Thymus (tissue), 11 donors: ENCODE data around the gene TTC9B. TPM values are rescaled to one million over a fixed set of nuclear protein-coding genes. Genes with fewer than 3 reads are reported as not detected.
"Not testable (repeated sequence)": the region's sequence is repeated elsewhere in the genome, so short reads cannot be mapped to it uniquely, and the experiment has no call there.

Source experiments
- DNase-seq, 9 donors: peaks; one replicate each; pipeline ENCODE4 v3.0.0-alpha.2; 2013; ENCODE audit warnings: low spot score in 9 of 9, low read depth in 6 of 9, missing footprints in 1 of 9
- H3K27ac ChIP-seq, 2 donors: one replicate each; pipeline ENCODE4 v1.5.1; 2013; ENCODE audit warnings: control low read depth in 1 of 2, low read depth in 1 of 2, low read length in 1 of 2, mild to moderate bottlenecking in 1 of 2, moderate library complexity in 1 of 2
- H3K27me3 ChIP-seq, 2 donors: one replicate each; pipeline ENCODE4 v1.5.1; 2013; ENCODE audit warnings: low read length in 1 of 2; ENCODE audit not compliant: control insufficient read depth in 2 of 2, insufficient read depth in 1 of 2
- H3K36me3 ChIP-seq, 2 donors: one replicate each; pipeline ENCODE4 v1.5.1; 2013; ENCODE audit warnings: low read length in 1 of 2, mild to moderate bottlenecking in 1 of 2, moderate library complexity in 1 of 2; ENCODE audit not compliant: control insufficient read depth in 2 of 2, insufficient read depth in 2 of 2
- H3K4me1 ChIP-seq, 2 donors: one replicate each; pipeline ENCODE4 v1.5.1; 2013; ENCODE audit warnings: low read length in 2 of 2; ENCODE audit not compliant: control insufficient read depth in 2 of 2, insufficient read depth in 2 of 2
- H3K4me3 ChIP-seq, 2 donors: one replicate each; pipeline ENCODE4 v1.5.1; 2013; ENCODE audit warnings: low read length in 2 of 2, control low read depth in 1 of 2, mild to moderate bottlenecking in 1 of 2
- H3K9me3 ChIP-seq, 2 donors: one replicate each; pipeline ENCODE4 v1.5.1; 2013; ENCODE audit warnings: low read length in 1 of 2, mild to moderate bottlenecking in 1 of 2; ENCODE audit not compliant: control insufficient read depth in 2 of 2, insufficient read depth in 1 of 2
- WGBS: extraction: QIAGEN DNeasy Blood & Tissue Kit; methylation state at CpG from one replicate; pipeline ENCODE4 v1.1.7; 2013; 5-methylcytosine and 5-hydroxymethylcytosine counted together
- polyA plus RNA-seq: library from polyadenylated mRNA; stranded (reverse); fragments of 200-250 nt; gene quantifications from one replicate; pipeline ENCODE4 v1.2.3, GENCODE V29; 2013
- total RNA-seq: library from RNA; stranded (reverse); fragments of 120-200 nt; gene quantifications from one replicate; pipeline ENCODE4 v1.2.4, GENCODE V29; 2013
- donor health status: healthy.

TTC9B gene
- total and polyA plus RNA-seq, 2 donors = 0.11 TPM; not detected in 1

DNA sequence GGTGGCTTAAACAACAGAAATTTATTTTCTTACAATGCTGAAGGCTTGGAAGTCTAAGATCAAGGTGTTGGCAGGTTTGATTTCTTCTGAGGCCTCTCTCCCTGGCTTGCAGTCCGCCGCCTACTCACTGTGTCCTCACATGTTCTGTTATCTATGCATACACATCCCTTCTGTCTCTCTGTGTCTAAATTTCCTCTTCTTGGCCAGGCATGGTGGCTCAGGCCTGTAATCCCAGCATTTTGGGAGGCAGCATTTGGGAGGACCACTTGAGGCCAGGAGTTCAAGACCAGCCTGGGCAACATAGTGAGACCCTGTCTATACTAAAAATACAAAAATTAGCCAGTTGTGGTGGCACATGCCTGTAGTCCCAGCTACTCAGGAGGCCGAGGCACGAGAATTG, 46.9 kb downstream of the TTC9B start:
- peak overlapping the region in 1 of 2 donors; percentile 37 for H3K27ac ChIP-seq
- 95% methylated on average over 4 of the region's 4 CpGs for WGBS
- not testable (repeated sequence) for DNase-seq

DNA sequence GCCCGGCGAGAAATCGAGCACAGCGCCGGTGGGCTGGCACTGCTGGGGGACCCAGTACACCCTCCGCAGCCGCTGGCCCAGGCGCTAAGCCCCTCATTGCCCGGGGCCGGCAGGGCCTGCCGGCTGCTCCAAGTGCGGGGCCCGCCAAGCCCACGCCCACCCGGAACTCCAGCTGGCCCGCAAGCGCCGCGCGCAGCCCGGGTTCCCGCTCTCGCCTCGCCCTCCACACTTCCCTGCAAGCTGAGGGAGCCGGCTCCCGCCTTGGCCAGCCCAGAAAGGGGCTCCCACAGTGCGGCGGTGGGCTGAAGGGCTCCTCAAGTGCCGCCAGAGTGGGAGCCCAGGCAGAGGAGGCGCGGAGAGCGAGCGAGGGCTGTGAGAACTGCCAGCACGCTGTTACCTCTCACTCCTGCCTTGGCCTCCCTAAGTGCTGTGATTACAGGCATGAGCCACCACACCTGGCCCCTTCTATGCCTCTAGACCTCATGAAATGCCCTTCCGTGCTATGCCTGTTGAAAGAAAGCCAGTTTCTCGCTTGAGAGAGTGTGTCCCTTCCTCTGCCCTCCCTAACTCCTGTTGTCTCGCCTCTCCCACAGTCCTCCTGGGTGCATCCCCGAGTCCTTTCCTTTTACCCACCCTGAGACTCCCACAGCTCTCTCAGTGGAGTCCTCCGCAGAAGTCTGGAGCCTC, 47.7 kb downstream of the TTC9B start:
- not testable (repeated sequence) for DNase-seq, H3K36me3 ChIP-seq, H3K9me3 ChIP-seq, H3K27me3 ChIP-seq, H3K4me3 ChIP-seq, H3K4me1 ChIP-seq
- peak overlapping the region in 1 of 2 donors; percentile 69 for H3K27ac ChIP-seq
- WGBS = 89% methylated on average over 34 of the region's 39 CpGs

More for the DNA sequence above, 46.9 kb downstream of the TTC9B start:
- not testable (repeated sequence) for H3K9me3 ChIP-seq, H3K4me1 ChIP-seq, H3K36me3 ChIP-seq, H3K4me3 ChIP-seq, H3K27me3 ChIP-seq

DNA sequence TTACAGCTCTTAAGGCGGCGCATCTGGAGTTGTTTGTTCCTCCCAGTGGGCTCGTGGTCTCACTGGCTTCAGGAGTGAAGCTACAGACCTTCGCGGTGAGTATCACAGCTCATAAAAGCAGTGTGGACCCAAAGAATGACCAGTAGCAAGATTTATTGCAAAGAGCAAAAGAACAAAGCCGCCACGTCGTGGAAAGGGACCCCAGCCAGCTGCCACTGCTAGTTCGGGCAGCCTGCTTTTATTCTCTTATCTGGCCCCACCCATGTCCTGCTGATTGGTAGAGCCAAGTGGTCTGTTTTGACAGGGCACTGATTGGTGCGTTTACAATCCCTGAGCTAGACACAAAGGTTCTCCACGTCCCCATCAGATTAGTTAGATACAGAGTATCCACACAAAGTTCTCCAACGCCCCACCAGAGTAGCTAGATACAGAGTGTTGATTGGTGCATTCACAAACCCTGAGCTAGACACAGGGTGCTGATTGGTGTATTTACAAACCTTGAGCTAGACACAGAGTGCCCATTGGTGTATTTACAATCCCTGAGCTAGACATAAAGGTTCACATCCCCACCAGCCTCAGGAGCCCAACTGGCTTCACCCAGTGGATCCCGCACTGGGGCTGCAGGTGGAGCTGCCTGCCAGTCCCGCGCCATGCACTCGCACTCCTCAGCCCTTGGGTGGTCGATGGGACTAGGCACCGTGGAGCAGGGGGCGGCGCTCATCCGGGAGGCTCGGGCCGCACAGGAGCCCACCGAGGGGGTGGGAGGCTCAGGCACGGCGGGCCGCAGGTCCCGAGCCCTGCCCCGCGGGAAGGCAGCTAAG, 48.5 kb downstream of the TTC9B start:
- not testable (repeated sequence) for H3K4me3 ChIP-seq, H3K27ac ChIP-seq, H3K36me3 ChIP-seq, H3K27me3 ChIP-seq, H3K9me3 ChIP-seq, DNase-seq, H3K4me1 ChIP-seq
- WGBS = 90% methylated on average over 30 of the region's 30 CpGs

Other genes starting within 250 kb of the TTC9B start
- 79.3 TPM for gene PSMC4, start 247.2 kb downstream of the TTC9B start, total RNA-seq
- gene PSMC4, start 247.2 kb downstream of the TTC9B start, polyA plus RNA-seq = 71.6 TPM
- 4.3 TPM for gene ZNF546, start 221.3 kb downstream of the TTC9B start, total RNA-seq
- 2.9 TPM for gene ZNF546, start 221.3 kb downstream of the TTC9B start, polyA plus RNA-seq
- 12.4 TPM for gene ZNF780B, start 162.2 kb downstream of the TTC9B start, total RNA-seq
- 10.7 TPM for gene ZNF780B, start 162.2 kb downstream of the TTC9B start, polyA plus RNA-seq
- 13.2 TPM for gene ZNF780A, start 127.4 kb downstream of the TTC9B start, total RNA-seq
- gene ZNF780A, start 127.4 kb downstream of the TTC9B start, polyA plus RNA-seq = 30.0 TPM
- gene MAP3K10, start 27.0 kb downstream of the TTC9B start, total RNA-seq = 4.8 TPM
- gene MAP3K10, start 27.0 kb downstream of the TTC9B start, polyA plus RNA-seq = 10.8 TPM
- gene CCNP, start 8.3 kb upstream of the TTC9B start, total RNA-seq = 0.05 TPM
- gene CCNP, start 8.3 kb upstream of the TTC9B start, polyA plus RNA-seq = 0.34 TPM
- gene AKT2, start 67.0 kb upstream of the TTC9B start, total RNA-seq = 48.9 TPM
- 110 TPM for gene AKT2, start 67.0 kb upstream of the TTC9B start, polyA plus RNA-seq
- 7.3 TPM for gene C19orf47, start 130.0 kb upstream of the TTC9B start, total RNA-seq
- 13.9 TPM for gene C19orf47, start 130.0 kb upstream of the TTC9B start, polyA plus RNA-seq
- gene PLD3, start 130.3 kb upstream of the TTC9B start, total RNA-seq = 70.3 TPM
- 108 TPM for gene PLD3, start 130.3 kb upstream of the TTC9B start, polyA plus RNA-seq
- under 0.01 TPM for gene HIPK4, start 171.8 kb upstream of the TTC9B start, total RNA-seq
- 0.07 TPM for gene HIPK4, start 171.8 kb upstream of the TTC9B start, polyA plus RNA-seq
- gene PRX, start 195.0 kb upstream of the TTC9B start, total RNA-seq = 1.0 TPM
- 1.7 TPM for gene PRX, start 195.0 kb upstream of the TTC9B start, polyA plus RNA-seq
- gene SERTAD1, start 207.6 kb upstream of the TTC9B start, total RNA-seq = 7.6 TPM
- gene SERTAD1, start 207.6 kb upstream of the TTC9B start, polyA plus RNA-seq = 15.4 TPM
- gene SERTAD3, start 226.0 kb upstream of the TTC9B start, total RNA-seq = 17.6 TPM
- gene SERTAD3, start 226.0 kb upstream of the TTC9B start, polyA plus RNA-seq = 35.2 TPM
- gene BLVRB, start 247.4 kb upstream of the TTC9B start, total RNA-seq = 49.9 TPM
- 88.8 TPM for gene BLVRB, start 247.4 kb upstream of the TTC9B start, polyA plus RNA-seq
- 0.24 TPM for gene SPTBN4, start 248.6 kb upstream of the TTC9B start, total RNA-seq
- gene SPTBN4, start 248.6 kb upstream of the TTC9B start, polyA plus RNA-seq = 0.73 TPM